Activated CD8-positive, alpha-beta T cell treated with anti-CD3 and anti-CD28 coated beads for 36 hours (primary cell): ENCODE measurements around the gene MDK. TPM values are rescaled to one million over a fixed set of nuclear protein-coding genes. Genes with fewer than 3 reads are reported as not detected.

Source experiments
- ATAC-seq: fragments of 200-7000 bp; cut with Tn5 transposase; one replicate; pipeline ENCODE4 v1.10.0; 2021; ENCODE audit warnings: mild to moderate bottlenecking, moderate library complexity
- CTCF ChIA-PET: fragments of 350-600 bp; sonication (Branson Sonifier 250); formaldehyde crosslinking; loops from one replicate; lab custom pipeline; 2021; ENCODE audit warnings: antibody characterized with exemption; lab: Charles Lee
- POLR2A ChIA-PET: fragments of 350-600 bp; sonication (Branson Sonifier 250); formaldehyde crosslinking; loops from one replicate; lab custom pipeline; 2021; ENCODE audit warnings: antibody characterized with exemption; lab: Charles Lee
- DNase-seq: peaks from one replicate; pipeline ENCODE4 v3.0.0-alpha.2; 2020
- H3K27ac Mint-ChIP-seq: one replicate; pipeline ENCODE4 v1.8.0; 2021; ENCODE audit warnings: mild to moderate bottlenecking, mixed read lengths
- H3K27me3 Mint-ChIP-seq: one replicate; pipeline ENCODE4 v1.8.0; 2021; ENCODE audit warnings: mixed read lengths
- H3K36me3 Mint-ChIP-seq: one replicate; pipeline ENCODE4 v1.8.0; 2021; ENCODE audit warnings: low read depth, mixed read lengths
- H3K4me1 Mint-ChIP-seq: one replicate; pipeline ENCODE4 v1.8.0; 2021; ENCODE audit warnings: low read depth, mixed read lengths
- H3K4me3 Mint-ChIP-seq: one replicate; pipeline ENCODE4 v1.8.0; 2021; ENCODE audit warnings: mild to moderate bottlenecking, moderate library complexity, mixed read lengths
- H3K9me3 Mint-ChIP-seq: one replicate; pipeline ENCODE4 v1.8.0; 2021; ENCODE audit warnings: mixed read lengths
- intact Hi-C: fragments of 100-400 bp; cut with micrococcal nuclease; formaldehyde crosslinking; loops from one replicate; pipeline ENCODE4 v1.10.0; 2022
- total RNA-seq, 2 experiments: library from RNA; stranded (reverse); gene quantifications; one replicate each; pipeline ENCODE4 v1.2.3, GENCODE V29; 2021
- TF ChIP-seq, protein P1 (sequence below): fragments of 200-600 bp; IDR thresholded peaks from one replicate; pipeline ENCODE4 v1.8.0; 2022; ENCODE audit warnings: antibody characterized with exemption, mild to moderate bottlenecking

Gene MDK
- total RNA-seq, 2 experiments from 2014 or later: 4.2 to 4.9 TPM

- Mint-ChIP-seq H3K4me1 (peaks cover 25% of the 10 kb centered on the region), H3K27ac (no peak within 1 kb of the TSS), H3K27me3 (peaks cover 48% of the 10 kb centered on the region), H3K36me3 (peaks cover under 1% of the 10 kb centered on the region), H3K9me3 (no peaks in the 10 kb centered on the region), H3K4me3 (peak within 1 kb of the TSS; percentile 65)
- TF ChIP-seq, protein P1, sequence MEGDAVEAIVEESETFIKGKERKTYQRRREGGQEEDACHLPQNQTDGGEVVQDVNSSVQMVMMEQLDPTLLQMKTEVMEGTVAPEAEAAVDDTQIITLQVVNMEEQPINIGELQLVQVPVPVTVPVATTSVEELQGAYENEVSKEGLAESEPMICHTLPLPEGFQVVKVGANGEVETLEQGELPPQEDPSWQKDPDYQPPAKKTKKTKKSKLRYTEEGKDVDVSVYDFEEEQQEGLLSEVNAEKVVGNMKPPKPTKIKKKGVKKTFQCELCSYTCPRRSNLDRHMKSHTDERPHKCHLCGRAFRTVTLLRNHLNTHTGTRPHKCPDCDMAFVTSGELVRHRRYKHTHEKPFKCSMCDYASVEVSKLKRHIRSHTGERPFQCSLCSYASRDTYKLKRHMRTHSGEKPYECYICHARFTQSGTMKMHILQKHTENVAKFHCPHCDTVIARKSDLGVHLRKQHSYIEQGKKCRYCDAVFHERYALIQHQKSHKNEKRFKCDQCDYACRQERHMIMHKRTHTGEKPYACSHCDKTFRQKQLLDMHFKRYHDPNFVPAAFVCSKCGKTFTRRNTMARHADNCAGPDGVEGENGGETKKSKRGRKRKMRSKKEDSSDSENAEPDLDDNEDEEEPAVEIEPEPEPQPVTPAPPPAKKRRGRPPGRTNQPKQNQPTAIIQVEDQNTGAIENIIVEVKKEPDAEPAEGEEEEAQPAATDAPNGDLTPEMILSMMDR: peak; percentile 52
- DNase-seq: peak; percentile 36
- peak; percentile 3 for ATAC-seq
- CTCF ChIA-PET: interaction anchor here (0.8 to 1.5 kb wide), 14 partner anchors 9 to 226 kb away, joined by 3 to 6 read pairs (median 4); partner anchors contain the start of genes ATG13 and HARBI1
- POLR2A ChIA-PET: interaction anchor here (0.6 to 1.5 kb wide), 8 partner anchors 7 to 99 kb away, joined by 3 to 7 read pairs (median 4); partner anchors contain the start of gene MDK
- intact Hi-C loops: loop anchor here (5.0 kb wide), 1 partner anchor 146 kb away; no protein-coding TSS in a partner anchor
Measured at GRCh38 chr11:46391578-46392420, 10.3 kb downstream of the MDK start, which contains the start of gene CHRM4. Gene CHRM4, minus strand, starts transcription at chr11:46391776. Its CDS starts 5,219 bp downstream, at chr11:46386557.

- DNase-seq: peak; percentile 81
- CTCF ChIA-PET: interaction anchor here (0.8 to 1.5 kb wide), 13 partner anchors 9 to 225 kb away, joined by 3 to 6 read pairs (median 4); partner anchors contain the start of genes ATG13 and HARBI1
- Mint-ChIP-seq H3K27me3 (peaks cover 41% of the 10 kb centered on the region), H3K4me1 (peaks cover 24% of the 10 kb centered on the region), H3K4me3 (peak overlapping the region; percentile 65), H3K27ac (no peak overlapping the region), H3K36me3 (peaks cover 7% of the 10 kb centered on the region), H3K9me3 (no peaks in the 10 kb centered on the region)
- intact Hi-C loops: loop anchor here (5.0 kb wide), 1 partner anchor 145 kb away; no protein-coding TSS in a partner anchor
- TF ChIP-seq, protein P1: no peak
- peak; percentile 85 for ATAC-seq
- POLR2A ChIA-PET: interaction anchor here (1.3 to 1.5 kb wide), 3 partner anchors 8 to 12 kb away, joined by 3 to 7 read pairs (median 4); partner anchors contain the start of gene MDK
Measured at GRCh38 chr11:46392421-46393230, 11.2 kb downstream of the MDK start.

- DNase-seq (no peak), ATAC-seq (no peak)
- ChIA-PET POLR2A (interaction anchor here (1.3 to 1.4 kb wide), 2 partner anchors 9 to 10 kb away, joined by 3 to 4 read pairs; no protein-coding TSS in a partner anchor), CTCF (interaction anchor here (1.0 to 1.5 kb wide), 6 partner anchors 45 to 145 kb away, joined by 3 to 6 read pairs (median 4); no protein-coding TSS in a partner anchor)
- Mint-ChIP-seq H3K4me1 (peaks cover 21% of the 10 kb centered on the region), H3K36me3 (peaks cover 11% of the 10 kb centered on the region), H3K4me3 (peak overlapping the region; percentile 65), H3K27ac (no peak overlapping the region), H3K9me3 (no peaks in the 10 kb centered on the region), H3K27me3 (peaks cover 37% of the 10 kb centered on the region)
- intact Hi-C loops: loop anchor here (5.0 kb wide), 1 partner anchor 144 kb away; no protein-coding TSS in a partner anchor
- TF ChIP-seq, protein P1: no peak
Measured at GRCh38 chr11:46393231-46393616, 11.8 kb downstream of the MDK start.

- ChIA-PET POLR2A (no interaction called here), CTCF (no interaction called here)
- Mint-ChIP-seq H3K9me3 (no peaks in the 10 kb centered on the region), H3K27me3 (peaks cover 32% of the 10 kb centered on the region), H3K36me3 (peaks cover 11% of the 10 kb centered on the region), H3K4me1 (peaks cover 17% of the 10 kb centered on the region), H3K27ac (no peak overlapping the region), H3K4me3 (no peak overlapping the region)
- TF ChIP-seq, protein P1: no peak
- DNase-seq (no peak), ATAC-seq (no peak)
- intact Hi-C loops: loop anchor here (5.0 kb wide), 1 partner anchor 144 kb away; no protein-coding TSS in a partner anchor
Measured at GRCh38 chr11:46393759-46394158, 12.3 kb downstream of the MDK start.
